ENCODE measurements around the gene KRTAP17-1.

GRCh38 chr17:41352597-41353366 lies 37.3 kb upstream of the KRTAP17-1 start:
- TF ChIP-seq POLR2A (IDR thresholded peaks at IDR 0.05; ENCODE audit: low read depth, low read length) (no peak), PAX5 (IDR thresholded peaks at IDR 0.05; ENCODE audit: insufficient read depth, low read length, severe bottlenecking) (no peak)

All from GM12891 (cell line).